GM23338 (cell line): ENCODE results near the gene GTF2H4. TPM values are rescaled to one million over a fixed set of nuclear protein-coding genes. Genes with fewer than 3 reads are reported as not detected.

Experiments used
- ATAC-seq: fragments of 200-7000 bp; cut with Tn5 transposase; 3 replicates; pipeline ENCODE4 v1.9.1; 2020
- DNase-seq: peaks from one replicate; pipeline ENCODE4 v3.0.0-alpha.2; 2015; ENCODE audit warnings: low spot score
- H2AFZ ChIP-seq: fragments of 200-600 bp; sonication (generic); 2 replicates; pipeline ENCODE4 v1.8.0; 2016; ENCODE audit warnings: antibody characterized with exemption, mild to moderate bottlenecking, moderate library complexity
- H3F3A ChIP-seq: fragments of 200-600 bp; sonication (generic); replicated peaks from 2 replicates; pipeline ENCODE4 v1.8.0; 2017; ENCODE audit warnings: antibody characterized with exemption, mixed run types, low read depth
- H3K27ac ChIP-seq: fragments of 200-600 bp; sonication (generic); 2 replicates; pipeline ENCODE4 v1.6.1; 2016; ENCODE audit warnings: low read depth
- H3K27me3 ChIP-seq: fragments of 200-600 bp; sonication (generic); 2 replicates; pipeline ENCODE4 v1.8.0; 2016; ENCODE audit warnings: mild to moderate bottlenecking, mixed run types, moderate library complexity; ENCODE audit not compliant: insufficient read depth
- H3K36me3 ChIP-seq: fragments of 200-600 bp; sonication (generic); 2 replicates; pipeline ENCODE4 v1.8.0; 2016; ENCODE audit warnings: mild to moderate bottlenecking; ENCODE audit not compliant: insufficient read depth
- H3K4me1 ChIP-seq: fragments of 200-600 bp; sonication (generic); 2 replicates; pipeline ENCODE4 v1.8.0; 2016; ENCODE audit warnings: mild to moderate bottlenecking, moderate library complexity; ENCODE audit not compliant: insufficient read depth
- H3K4me2 ChIP-seq: fragments of 200-600 bp; sonication (generic); 2 replicates; pipeline ENCODE4 v1.7.1; 2017; ENCODE audit warnings: mixed run types
- H3K4me3 ChIP-seq: fragments of 200-600 bp; sonication (generic); 2 replicates; pipeline ENCODE4 v1.6.1; 2016; ENCODE audit warnings: mixed run types
- H3K79me2 ChIP-seq: fragments of 200-600 bp; sonication (generic); replicated peaks from 2 replicates; pipeline ENCODE4 v1.8.0; 2017; ENCODE audit warnings: mild to moderate bottlenecking; ENCODE audit not compliant: insufficient read depth
- H3K9me2 ChIP-seq: fragments of 200-600 bp; sonication (generic); 2 replicates; pipeline ENCODE4 v1.8.0; 2017; ENCODE audit not compliant: insufficient read depth
- H4K20me1 ChIP-seq: fragments of 200-600 bp; sonication (generic); replicated peaks from 2 replicates; pipeline ENCODE4 v1.8.0; 2017; ENCODE audit warnings: mild to moderate bottlenecking; ENCODE audit not compliant: insufficient read depth
- H3K27ac Mint-ChIP-seq: 2 replicates; pipeline ENCODE4 v1.8.0; 2020; ENCODE audit warnings: inconsistent platforms, mild to moderate bottlenecking, moderate library complexity, mixed read lengths
- H3K27me3 Mint-ChIP-seq: 3 replicates; pipeline ENCODE4 v1.8.0; 2022; ENCODE audit warnings: low read depth, mild to moderate bottlenecking, moderate library complexity, mixed read lengths, inconsistent platforms; ENCODE audit not compliant: insufficient read depth, poor library complexity
- H3K36me3 Mint-ChIP-seq: 3 replicates; pipeline ENCODE4 v1.8.0; 2021; ENCODE audit warnings: low read depth, mild to moderate bottlenecking, inconsistent platforms, moderate library complexity, mixed read lengths
- H3K4me1 Mint-ChIP-seq: 3 replicates; pipeline ENCODE4 v1.8.0; 2020; ENCODE audit warnings: mild to moderate bottlenecking, inconsistent platforms, mixed read lengths
- H3K4me3 Mint-ChIP-seq: 3 replicates; pipeline ENCODE4 v1.8.0; 2021; ENCODE audit warnings: moderate library complexity, mild to moderate bottlenecking, inconsistent platforms, mixed read lengths
- H3K9me3 Mint-ChIP-seq: 3 replicates; pipeline ENCODE4 v1.8.0; 2020; ENCODE audit warnings: moderate library complexity, mild to moderate bottlenecking, inconsistent platforms, mixed read lengths
- CREB1 ChIP-seq: fragments of 250-450 bp; sonication (Bioruptor Pico); IDR thresholded peaks from 2 replicates; pipeline ENCODE4 v1.5.0; 2020; ENCODE audit warnings: low read depth, mild to moderate bottlenecking, moderate library complexity
- EZH2phosphoT487 ChIP-seq: fragments of 200-600 bp; sonication (generic); IDR thresholded peaks from one replicate; pipeline ENCODE4 v1.8.1; 2018; ENCODE audit warnings: antibody characterized with exemption; ENCODE audit not compliant: unreplicated experiment
- JUNB ChIP-seq: IDR thresholded peaks from one replicate; pipeline ENCODE4 v1.6.1; 2016; ENCODE audit warnings: antibody characterized with exemption; ENCODE audit not compliant: unreplicated experiment
- NANOG ChIP-seq: IDR thresholded peaks from 2 replicates; pipeline ENCODE4 v1.6.1; 2016; ENCODE audit warnings: antibody characterized with exemption, borderline replicate concordance
- ZNF114 ChIP-seq: fragments of 250-450 bp; sonication (Bioruptor Pico); IDR thresholded peaks from 2 replicates; pipeline ENCODE4 v1.5.0; 2020; ENCODE audit warnings: mild to moderate bottlenecking, moderate library complexity
- ZNF331 ChIP-seq: fragments of 250-450 bp; sonication (Bioruptor Pico); IDR thresholded peaks from 2 replicates; pipeline ENCODE4 v1.5.0; 2020; ENCODE audit warnings: low read depth, mild to moderate bottlenecking, moderate library complexity
- ZNF462 ChIP-seq: fragments of 250-450 bp; sonication (Bioruptor Pico); IDR thresholded peaks from 2 replicates; pipeline ENCODE4 v1.5.0; 2020; ENCODE audit warnings: mild to moderate bottlenecking, moderate library complexity
- polyA plus RNA-seq: library from polyadenylated mRNA; unstranded; fragments of >200 nt; fragmentation: Nextera tagmentation; extraction: Ambion mirVana; gene quantifications from 2 replicates; pipeline ENCODE4 v1.2.1, GENCODE V29; 2016
- total RNA-seq: library from RNA; depleted of rRNA; stranded (reverse); fragments of >200 nt; shearing (Covaris generic); gene quantifications from 2 replicates; pipeline ENCODE4 v1.2.3, GENCODE V29; 2014

The GTF2H4 gene
- total and polyA plus RNA-seq, 2 experiments from 2014 or later: 14.8 to 32.6 TPM

GRCh38 chr6:30945281-30945680 lies 37.3 kb downstream of the GTF2H4 start:
- Histone ChIP-seq H4K20me1 (no peaks in the 10 kb centered on the region), H3K4me2 (no peak overlapping the region), H3K79me2 (no peaks in the 10 kb centered on the region), H3K4me1 (peaks cover 11% of the 10 kb centered on the region), H3K36me3 (no peaks in the 10 kb centered on the region), H2AFZ (no peak overlapping the region), H3K27me3 (no peaks in the 10 kb centered on the region), H3K27ac (no peak overlapping the region), H3K9me2 (peaks cover 14% of the 10 kb centered on the region; the same call in 1 of the 2 replicates), H3K4me3 (no peak overlapping the region), H3F3A (no peaks in the 10 kb centered on the region)
- no peaks in the 10 kb centered on the region for H3K36me3 Mint-ChIP-seq
- ATAC-seq (no peak), DNase-seq (no peak)
- no peak overlapping the region for H3K4me3 Mint-ChIP-seq
- H3K9me3 Mint-ChIP-seq: peaks cover 5% of the 10 kb centered on the region; the same call in 2 of the 3 replicates
- H3K27me3 Mint-ChIP-seq: peaks cover 12% of the 10 kb centered on the region
- peaks cover 24% of the 10 kb centered on the region for H3K4me1 Mint-ChIP-seq
- TF ChIP-seq NANOG: no peak
- no peak for TF ChIP-seq CREB1 (CRISPR knock-in tag)
- TF ChIP-seq JUNB: no peak
- H3K27ac Mint-ChIP-seq: no peak overlapping the region

- Histone ChIP-seq H4K20me1 (no peaks in the 10 kb centered on the region), H3K4me2 (no peak overlapping the region), H3K27me3 (no peaks in the 10 kb centered on the region), H3K9me2 (0 out of 2 replicates have a peak, but pooled peaks cover 16% of the 10 kb centered on the region), H2AFZ (no peak overlapping the region), H3K79me2 (no peaks in the 10 kb centered on the region), H3K27ac (no peak overlapping the region), H3K4me1 (peaks cover under 1% of the 10 kb centered on the region), H3F3A (no peaks in the 10 kb centered on the region), H3K36me3 (no peaks in the 10 kb centered on the region), H3K4me3 (no peak overlapping the region)
- H3K36me3 Mint-ChIP-seq: no peaks in the 10 kb centered on the region
- DNase-seq (no peak), ATAC-seq (no peak)
- H3K4me1 Mint-ChIP-seq: peaks cover 14% of the 10 kb centered on the region
- H3K27me3 Mint-ChIP-seq: peaks cover 7% of the 10 kb centered on the region
- no peak overlapping the region for H3K27ac Mint-ChIP-seq
- TF ChIP-seq EZH2phosphoT487: no peak
- no peak for TF ChIP-seq ZNF462 (CRISPR knock-in tag)
- TF ChIP-seq CREB1 (CRISPR knock-in tag): no peak
- TF ChIP-seq ZNF331: no peak
- TF ChIP-seq NANOG: no peak
- TF ChIP-seq ZNF114: no peak
- H3K4me3 Mint-ChIP-seq: no peak overlapping the region
- H3K9me3 Mint-ChIP-seq: peaks cover 14% of the 10 kb centered on the region; the same call in 2 of the 3 replicates
Observed at GRCh38 chr6:30947231-30947630, 39.2 kb downstream of the GTF2H4 start.
